ENCODE results near the gene CACNA1C.

DNA sequence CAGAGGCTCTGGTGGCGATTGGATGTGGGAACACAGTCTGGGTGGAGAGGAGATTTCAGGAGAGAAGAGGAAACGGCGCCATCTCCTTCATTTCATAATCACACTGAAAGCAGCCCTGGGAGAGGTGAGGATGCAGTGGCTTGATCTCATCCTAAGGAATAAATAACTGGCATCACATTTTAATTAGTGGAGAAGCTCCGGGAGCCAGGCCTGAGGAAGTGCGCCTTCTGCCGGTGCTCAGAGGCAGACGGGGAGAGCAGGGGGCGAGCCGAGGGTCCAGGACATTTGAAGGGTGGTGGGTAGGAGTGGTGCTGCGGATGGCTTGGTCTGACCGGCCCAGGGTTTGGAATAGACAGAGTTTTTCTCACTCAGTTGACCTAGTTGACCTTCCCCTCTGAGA, 265.0 kb downstream of the CACNA1C start:
- TF ChIP-seq POLR2A (IDR thresholded peaks at IDR 0.05; ENCODE audit: low read depth, low read length) = no peak
- no peak for TF ChIP-seq POU2F2 (IDR thresholded peaks at IDR 0.05; ENCODE audit: low read depth, low read length)
- no peak for TF ChIP-seq SPI1 (IDR thresholded peaks at IDR 0.05; ENCODE audit: low read depth, low read length)

Data from GM12891 (cell line).